Measurements from ENCODE around the gene FAM149A.

DNA sequence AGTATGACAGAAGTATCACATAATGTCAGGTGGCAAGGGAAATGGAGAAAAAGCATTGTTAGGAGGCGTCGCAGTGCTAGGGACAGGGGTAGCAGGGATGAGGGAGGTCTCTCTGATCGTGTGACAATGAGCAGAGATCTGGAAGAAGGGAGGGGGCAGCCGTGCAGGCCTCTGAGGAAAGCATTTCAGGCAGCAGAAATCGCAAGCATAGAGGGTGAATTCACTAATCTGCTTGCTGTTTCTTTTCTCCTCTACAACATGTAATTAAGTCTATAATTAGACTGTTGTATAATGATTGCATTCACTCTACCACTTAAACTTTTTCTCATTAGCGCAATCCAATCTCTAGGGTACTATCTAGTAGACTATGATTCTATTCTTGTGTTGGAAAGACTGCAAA, 96.0 kb downstream of the FAM149A start:
- no peak for TF ChIP-seq CEBPB (IDR thresholded peaks at IDR 0.05)
- no peak for TF ChIP-seq RARB (CRISPR knock-in tag; IDR thresholded peaks at IDR 0.05)
- no peak for TF ChIP-seq CTCF (IDR thresholded peaks at IDR 0.05)
- no peak for TF ChIP-seq POLR2AphosphoS2 (conservative IDR thresholded peaks at IDR 0.05; ENCODE audit: low read length)
- TF ChIP-seq TP53 (CRISPR knock-in tag; IDR thresholded peaks at IDR 0.05) = no peak
- TF ChIP-seq POLR2A (IDR thresholded peaks at IDR 0.05; ENCODE audit: low read length) = no peak
- TF ChIP-seq HOXB13 (CRISPR knock-in tag; IDR thresholded peaks at IDR 0.05; ENCODE audit: low read depth) = no peak
- no peak for TF ChIP-seq RCOR1 (IDR thresholded peaks at IDR 0.05; ENCODE audit: low read depth, low read length)
- no peak for TF ChIP-seq EP300 (IDR thresholded peaks at IDR 0.05)
- TF ChIP-seq JUNB (IDR thresholded peaks at IDR 0.05) = no peak
- no peak for TF ChIP-seq ZFP36 (IDR thresholded peaks at IDR 0.05; ENCODE audit: borderline replicate concordance, partially characterized antibody)
- no peak for TF ChIP-seq MAFK (IDR thresholded peaks at IDR 0.05; ENCODE audit: partially characterized antibody)

All from A549 (cell line).